A549 (cell line): ENCODE data around the gene SF3B3.

Experiments used
- CHD4 ChIP-seq: fragments of 200-600 bp; sonication (generic); IDR thresholded peaks from 2 replicates; pipeline ENCODE4 v1.6.1; 2016; ENCODE audit warnings: antibody characterized with exemption, mild to moderate bottlenecking, borderline replicate concordance
- CTCF ChIP-seq: fragments of >200 bp; sonication (Bioruptor Twin); formaldehyde crosslinking; IDR thresholded peaks from 3 replicates; pipeline ENCODE4 v1.5.1; 2016
- MAX ChIP-seq: IDR thresholded peaks from 2 replicates; pipeline ENCODE4 v1.6.1; 2012
- PBX3 ChIP-seq: IDR thresholded peaks from 2 replicates; pipeline ENCODE4 v1.6.1; 2012
- POLR2A ChIP-seq: IDR thresholded peaks from 2 replicates; pipeline ENCODE4 v1.6.1; 2012; ENCODE audit warnings: mild to moderate bottlenecking, low read length
- USF2 ChIP-seq: fragments of 450-650 bp; IDR thresholded peaks from 2 replicates; pipeline ENCODE4 v1.6.1; 2014; ENCODE audit warnings: antibody characterized with exemption

- TF ChIP-seq POLR2A (no peak), PBX3 (no peak), MAX (no peak), CHD4 (no peak), CTCF (no peak), USF2 (no peak)
These were observed 44.7 kb upstream of the SF3B3 start for GRCh38 chr16:70478912-70479341.
